Stimulated activated naive CD8-positive, alpha-beta T cell treated with anti-CD3 and anti-CD28 coated beads, Interleukin-15, Interleukin-2, amounts not matched to agents 100 U/mL and 50 U/mL, for 24 hours (primary cell): ENCODE results near the gene LTBP1.
"Not testable (repeated sequence)": the region's sequence is repeated elsewhere in the genome, so short reads cannot be mapped to it uniquely, and the experiment has no call there.

Experiments used
- ATAC-seq: fragments of 150-1000 bp; cut with Tn5 transposase; one replicate; pipeline ENCODE4 v1.10.0; 2021
- DNase-seq: peaks from one replicate; pipeline ENCODE4 v3.0.0; 2021

LTBP1 gene

GRCh38 chr2:32963941-32964340, 17.2 kb downstream of the LTBP1 start:
- DNase-seq (no peak), ATAC-seq (no peak)

- DNase-seq: no peak
- no peak for ATAC-seq
Observed at GRCh38 chr2:32965523-32966171, 18.9 kb downstream of the LTBP1 start.

- DNase-seq (no peak), ATAC-seq (no peak)
Observed at GRCh38 chr2:32969444-32970162, 22.9 kb downstream of the LTBP1 start.

GRCh38 chr2:32973772-32974171, 27.0 kb downstream of the LTBP1 start:
- not testable (repeated sequence) for DNase-seq, ATAC-seq

GRCh38 chr2:32976409-32977063, 29.8 kb downstream of the LTBP1 start:
- ATAC-seq (no peak), DNase-seq (no peak)

GRCh38 chr2:32977228-32977758, 30.5 kb downstream of the LTBP1 start:
- ATAC-seq (no peak), DNase-seq (no peak)

GRCh38 chr2:32981612-32982011, 34.9 kb downstream of the LTBP1 start:
- ATAC-seq: no peak
- DNase-seq: no peak

GRCh38 chr2:32983193-32983924, 36.6 kb downstream of the LTBP1 start:
- not testable (repeated sequence) for DNase-seq, ATAC-seq

- DNase-seq: no peak
- ATAC-seq: no peak
Observed at GRCh38 chr2:32986480-32986879, 39.7 kb downstream of the LTBP1 start.

GRCh38 chr2:32988525-32988924, 41.8 kb downstream of the LTBP1 start:
- ATAC-seq: no peak
- no peak for DNase-seq

- no peak for ATAC-seq
- no peak for DNase-seq
Observed at GRCh38 chr2:32990556-32990955, 43.8 kb downstream of the LTBP1 start.

GRCh38 chr2:32991091-32991845, 44.5 kb downstream of the LTBP1 start:
- DNase-seq (no peak), ATAC-seq (no peak)

- ATAC-seq (no peak), DNase-seq (no peak)
Observed at GRCh38 chr2:32993005-32993539, 46.3 kb downstream of the LTBP1 start.

GRCh38 chr2:32997705-32998104, 51.0 kb downstream of the LTBP1 start:
- DNase-seq: no peak

GRCh38 chr2:33000986-33001385, 54.2 kb downstream of the LTBP1 start:
- DNase-seq: no peak
- ATAC-seq: no peak

More at GRCh38 chr2:32997705-32998104, 51.0 kb downstream of the LTBP1 start:
- ATAC-seq: no peak

- DNase-seq: no peak
Observed at GRCh38 chr2:33001823-33002222, 55.1 kb downstream of the LTBP1 start.

GRCh38 chr2:33002863-33003262, 56.1 kb downstream of the LTBP1 start:
- DNase-seq: no peak
- no peak for ATAC-seq

More at GRCh38 chr2:33001823-33002222, 55.1 kb downstream of the LTBP1 start:
- no peak for ATAC-seq

GRCh38 chr2:33005057-33005456, 58.3 kb downstream of the LTBP1 start:
- DNase-seq: no peak

GRCh38 chr2:33008716-33009115, 62.0 kb downstream of the LTBP1 start:
- ATAC-seq (no peak), DNase-seq (no peak)

More at GRCh38 chr2:33005057-33005456, 58.3 kb downstream of the LTBP1 start:
- ATAC-seq: no peak

GRCh38 chr2:33009249-33009648, 62.5 kb downstream of the LTBP1 start:
- no peak for DNase-seq
- ATAC-seq: no peak

- DNase-seq (no peak), ATAC-seq (no peak)
Observed at GRCh38 chr2:33011373-33011772, 64.6 kb downstream of the LTBP1 start.
